IgD-negative memory B cell (primary cell): Measurements from ENCODE around the gene CD40LG. TPM values are rescaled to one million over a fixed set of nuclear protein-coding genes. Genes with fewer than 3 reads are reported as not detected.

Experiments
- H3K27ac Mint-ChIP-seq, 3 donors: one replicate each; pipeline ENCODE4 v1.8.0; 2020 to 2022; ENCODE audit warnings: mild to moderate bottlenecking in 3 of 3, mixed read lengths in 3 of 3, moderate library complexity in 1 of 3
- H3K27me3 Mint-ChIP-seq: one replicate; pipeline ENCODE4 v1.8.0; 2021; ENCODE audit warnings: mixed read lengths
- H3K36me3 Mint-ChIP-seq: one replicate; pipeline ENCODE4 v1.8.0; 2020; ENCODE audit warnings: mild to moderate bottlenecking, mixed read lengths
- H3K4me1 Mint-ChIP-seq, 3 donors: one replicate each; pipeline ENCODE4 v1.8.0; 2020 to 2022; ENCODE audit warnings: mixed read lengths in 3 of 3, mild to moderate bottlenecking in 1 of 3
- H3K4me3 Mint-ChIP-seq, 4 donors: one replicate each; pipeline ENCODE4 v1.8.0; 2020 to 2022; ENCODE audit warnings: mild to moderate bottlenecking in 4 of 4, mixed read lengths in 4 of 4, moderate library complexity in 3 of 4
- H3K9me3 Mint-ChIP-seq, 3 donors: one replicate each; pipeline ENCODE4 v1.8.0; 2020 to 2021; ENCODE audit warnings: mixed read lengths in 3 of 3, mild to moderate bottlenecking in 1 of 3
- polyA plus RNA-seq: library from polyadenylated mRNA; unstranded; fragments of 300-500 nt; fragmentation: Illumina TruSeq; gene quantifications from one replicate; pipeline ENCODE4 v1.2.3, GENCODE V29; 2021

The CD40LG gene
- polyA plus RNA-seq, 1 donor from 2014 or later: 2.0 TPM

DNA sequence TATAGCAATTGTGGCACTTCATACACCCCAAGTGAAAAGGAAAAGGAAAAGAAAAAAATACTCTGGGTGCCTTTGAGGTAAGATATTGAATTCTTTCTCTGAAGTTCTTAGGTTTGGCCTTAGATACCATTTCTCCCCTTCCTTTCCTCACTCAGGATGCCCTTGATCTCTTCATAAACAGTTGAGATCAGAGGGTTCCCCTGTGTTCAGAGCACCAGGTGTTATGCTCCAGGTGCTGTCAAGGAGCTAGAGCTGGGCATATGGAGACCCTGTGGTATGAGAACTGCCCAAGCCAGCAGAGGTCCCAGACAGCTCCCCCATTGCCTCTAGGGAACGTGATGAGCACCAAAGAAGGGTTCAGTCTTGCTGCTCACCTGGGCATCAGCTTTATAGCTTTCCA lies 17.1 kb upstream of the CD40LG start:
- Mint-ChIP-seq H3K36me3 (peaks cover 1% of the 10 kb centered on the region), H3K4me1 (peaks cover 6 to 10% (median 8%) of the 10 kb centered on the region in 3 donors), H3K9me3 (no peaks in the 10 kb centered on the region), H3K27me3 (peaks cover 3% of the 10 kb centered on the region), H3K27ac (no peak overlapping the region), H3K4me3 (no peak overlapping the region)

DNA sequence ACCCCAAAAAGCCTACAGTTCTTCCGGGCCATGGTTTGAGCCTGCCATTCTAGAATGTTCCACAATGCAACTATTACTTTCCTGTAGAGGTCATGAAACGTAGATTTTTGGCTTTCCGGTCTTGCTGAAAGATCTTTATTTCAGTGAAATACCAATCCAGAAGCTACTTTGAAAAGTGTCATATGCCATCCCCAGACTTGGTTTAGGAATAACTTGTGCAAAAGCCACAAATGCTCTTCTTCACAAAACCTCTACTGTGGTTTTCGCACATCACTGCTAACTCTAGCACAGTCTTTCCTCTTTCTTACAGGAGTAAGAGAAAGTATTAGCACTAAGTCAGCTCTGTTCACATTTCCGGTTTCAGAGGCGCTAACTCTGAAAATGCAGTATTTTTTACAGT lies 12.7 kb upstream of the CD40LG start:
- H3K4me3 Mint-ChIP-seq: peak overlapping the region in 1 of 4 donors; percentile 50
- H3K27ac Mint-ChIP-seq: peak overlapping the region in 1 of 3 donors; percentile 76
- peaks cover 8 to 12% (median 11%) of the 10 kb centered on the region in 3 donors for H3K4me1 Mint-ChIP-seq
- peaks cover 4% of the 10 kb centered on the region for H3K27me3 Mint-ChIP-seq
- H3K9me3 Mint-ChIP-seq: no peaks in the 10 kb centered on the region
- H3K36me3 Mint-ChIP-seq: no peaks in the 10 kb centered on the region

DNA sequence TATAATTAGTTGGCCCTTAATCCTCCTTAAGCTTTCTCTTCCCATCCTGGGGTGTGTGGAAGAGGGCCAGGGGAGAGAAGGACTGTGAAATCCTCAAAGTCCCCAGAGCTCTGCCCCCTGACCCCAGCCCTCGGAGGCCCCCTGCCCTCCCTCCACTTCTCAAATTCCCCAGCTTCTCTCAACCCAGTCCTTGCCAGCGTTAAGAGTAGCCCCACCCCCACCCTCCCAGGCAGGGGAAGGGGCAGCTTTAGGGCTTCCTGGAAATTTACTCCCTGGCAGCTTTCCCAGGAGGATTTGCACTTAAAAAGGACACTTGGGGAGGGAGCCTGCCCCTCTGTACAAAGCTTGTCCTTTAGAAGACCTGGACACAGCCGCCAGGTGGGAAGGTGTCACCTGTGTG lies 11.8 kb upstream of the CD40LG start:
- H3K4me3 Mint-ChIP-seq: no peak overlapping the region
- no peaks in the 10 kb centered on the region for H3K9me3 Mint-ChIP-seq
- peaks cover 4% of the 10 kb centered on the region for H3K27me3 Mint-ChIP-seq
- H3K4me1 Mint-ChIP-seq: peaks cover 8 to 12% (median 11%) of the 10 kb centered on the region in 3 donors
- H3K36me3 Mint-ChIP-seq: no peaks in the 10 kb centered on the region
- H3K27ac Mint-ChIP-seq: no peak overlapping the region

DNA sequence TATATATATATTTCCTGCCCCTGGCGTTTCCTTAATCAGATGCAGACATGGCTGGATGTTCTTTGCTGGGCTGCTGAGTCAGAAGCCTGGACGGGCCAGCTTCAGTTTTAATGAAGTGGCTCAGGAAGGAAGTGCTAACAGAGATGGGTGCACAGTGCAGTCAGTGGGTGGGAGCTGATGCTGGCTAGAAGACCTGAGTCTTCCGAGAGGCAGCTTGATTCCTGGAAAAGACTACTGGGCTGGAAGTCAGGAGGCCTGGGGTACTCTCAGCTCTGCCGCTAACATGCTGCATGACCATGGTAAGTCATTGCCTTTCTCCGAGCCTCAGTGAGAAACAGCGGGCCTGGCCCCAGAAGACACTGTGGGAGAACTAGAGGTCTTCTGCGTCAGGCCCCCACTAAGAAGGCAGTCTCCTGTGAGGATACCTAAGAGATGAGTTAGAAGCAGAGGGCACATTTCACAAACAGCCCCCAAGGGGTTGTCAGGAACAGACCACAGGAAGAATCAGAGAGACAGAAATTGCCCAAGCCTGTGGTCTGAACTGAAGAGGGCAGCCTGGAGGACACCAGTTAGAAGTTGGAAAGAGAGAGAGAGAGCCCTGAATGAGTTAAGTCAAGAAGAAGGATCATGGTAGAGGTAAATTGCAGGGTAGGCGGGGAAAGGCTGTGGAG lies 8.3 kb upstream of the CD40LG start:
- Mint-ChIP-seq H3K27ac (peak overlapping the region in 1 of 3 donors; percentile 1), H3K4me1 (peaks cover 8 to 11% (median 9%) of the 10 kb centered on the region in 3 donors), H3K27me3 (peaks cover 2% of the 10 kb centered on the region), H3K36me3 (no peaks in the 10 kb centered on the region), H3K9me3 (no peaks in the 10 kb centered on the region), H3K4me3 (no peak overlapping the region)

DNA sequence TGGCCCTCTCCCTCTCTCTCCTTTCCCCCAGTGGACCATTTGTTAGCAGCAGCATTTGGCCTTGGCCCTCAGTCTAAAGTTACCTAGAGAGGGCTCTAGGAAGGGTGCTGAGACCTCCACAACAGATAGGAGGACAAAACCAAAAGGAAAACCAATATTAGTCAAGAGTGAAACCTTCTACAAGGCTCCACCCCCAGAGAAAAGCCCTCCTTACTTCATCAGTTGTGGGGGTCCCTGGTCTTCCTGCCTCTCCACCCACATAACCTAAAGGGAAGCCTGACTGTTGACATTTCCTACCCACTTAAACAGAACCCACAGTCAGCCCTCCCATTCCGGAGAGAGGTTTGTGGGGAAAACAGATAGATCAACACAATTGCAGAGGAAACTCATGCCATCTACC lies 4.7 kb upstream of the CD40LG start:
- Mint-ChIP-seq H3K27me3 (no peaks in the 10 kb centered on the region), H3K4me3 (no peak overlapping the region), H3K4me1 (peaks cover 0 to 4% (median 0%) of the 10 kb centered on the region in 3 donors), H3K9me3 (peaks cover 0 to 1% (median 0%) of the 10 kb centered on the region in 3 donors), H3K27ac (no peak overlapping the region), H3K36me3 (no peaks in the 10 kb centered on the region)

DNA sequence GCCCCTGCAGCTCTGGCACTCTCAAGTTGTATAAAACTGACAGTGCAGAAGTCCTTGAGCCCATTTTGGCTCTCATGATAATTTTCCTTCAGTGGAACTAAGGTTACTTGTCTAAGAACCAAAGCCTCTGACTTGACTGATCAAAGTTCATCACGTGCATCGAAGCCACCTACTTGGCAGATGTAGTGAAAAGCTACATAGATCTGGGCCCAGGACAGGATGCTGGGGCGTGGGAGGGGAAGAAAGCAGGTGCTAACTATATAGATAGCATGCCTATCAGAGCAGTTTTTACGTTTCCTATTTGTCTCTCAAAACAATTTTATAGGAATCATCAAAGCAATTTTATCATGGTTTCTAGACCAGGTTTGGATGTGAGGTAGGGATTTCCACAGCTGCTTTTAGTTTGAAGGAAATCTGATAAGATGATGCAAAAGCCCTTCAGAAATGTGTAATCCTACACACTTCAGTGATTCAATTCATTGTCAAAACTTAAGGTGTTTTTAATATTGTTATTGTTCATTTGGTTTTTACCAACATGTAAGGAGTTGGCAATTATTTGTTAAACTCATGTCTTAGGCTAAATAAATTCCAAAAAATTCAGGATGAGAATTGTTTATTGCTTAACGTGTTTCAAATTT lies 1.2 kb upstream of the CD40LG start:
- Mint-ChIP-seq H3K27ac (no peak overlapping the region), H3K4me3 (no peak overlapping the region), H3K4me1 (no peaks in the 10 kb centered on the region), H3K9me3 (peaks cover 0 to 1% (median 0%) of the 10 kb centered on the region in 3 donors), H3K36me3 (peaks cover 2% of the 10 kb centered on the region), H3K27me3 (no peaks in the 10 kb centered on the region)

DNA sequence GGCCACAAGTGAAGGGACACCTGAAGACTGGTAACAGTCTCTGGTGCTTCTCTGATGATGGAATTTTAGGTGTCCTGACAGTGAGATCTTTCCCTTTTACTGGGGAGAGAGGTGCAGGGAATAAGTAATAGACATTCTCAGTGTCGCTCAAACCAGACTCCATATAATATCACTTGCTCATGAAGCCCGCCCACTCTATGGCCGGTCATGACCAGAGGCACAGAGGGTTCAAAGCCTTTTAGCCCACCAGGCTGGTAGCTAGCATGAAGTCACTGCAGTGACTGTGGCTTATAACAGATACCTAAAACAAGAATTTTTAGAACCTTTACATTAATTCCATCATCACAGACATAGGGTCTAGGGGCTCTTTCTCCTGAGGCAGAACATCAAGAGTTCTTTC lies 2.9 kb downstream of the CD40LG start:
- Mint-ChIP-seq H3K4me3 (peak overlapping the region in 2 of 4 donors; percentile 2 to 48), H3K4me1 (no peaks in the 10 kb centered on the region), H3K9me3 (peaks cover 0 to 1% (median 0%) of the 10 kb centered on the region in 3 donors), H3K27me3 (no peaks in the 10 kb centered on the region), H3K36me3 (peaks cover 2% of the 10 kb centered on the region), H3K27ac (no peak overlapping the region)

DNA sequence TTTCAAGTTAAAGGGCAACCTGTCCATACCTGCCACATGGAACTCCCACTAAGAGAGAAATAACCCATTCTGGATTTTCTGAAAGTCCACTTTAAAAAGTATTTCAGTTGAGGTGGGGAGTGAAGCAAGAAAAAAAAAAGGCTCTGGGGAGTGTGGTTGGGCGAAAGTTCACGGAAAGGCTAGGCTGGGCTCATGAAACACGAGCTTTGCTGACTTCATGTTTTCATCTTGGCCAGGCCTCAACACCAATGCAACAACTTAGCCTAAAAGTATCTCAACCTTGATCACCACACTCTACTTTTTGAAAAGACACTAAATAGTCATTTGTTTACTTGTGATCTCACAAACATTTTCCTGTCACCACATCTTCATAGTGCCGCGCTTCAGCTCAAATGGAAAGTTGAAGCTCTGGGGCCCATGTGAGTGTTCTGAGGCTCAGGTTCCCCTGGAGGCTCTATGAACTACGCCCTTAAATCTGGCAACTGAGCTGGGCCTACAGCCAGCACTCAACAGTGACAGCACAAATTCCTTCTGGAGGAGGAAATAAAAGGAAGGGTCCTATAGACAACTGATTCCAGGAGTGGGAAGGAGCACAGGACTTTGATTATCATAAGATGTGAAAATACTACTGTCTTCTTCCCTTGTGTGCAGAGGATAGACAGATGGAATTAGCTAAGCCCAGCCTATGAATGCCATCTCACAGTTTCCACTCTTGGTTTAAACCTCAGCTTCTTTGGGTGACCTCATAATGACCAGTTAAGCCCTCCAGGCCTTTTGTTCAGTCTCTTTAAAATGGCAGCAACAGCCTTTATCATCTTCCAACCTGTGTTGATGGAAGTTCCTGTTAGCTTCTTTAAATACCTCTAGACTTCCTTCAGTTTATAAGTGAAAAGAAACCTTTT lies 5.1 kb downstream of the CD40LG start:
- no peaks in the 10 kb centered on the region for H3K9me3 Mint-ChIP-seq
- H3K4me1 Mint-ChIP-seq: peaks cover 0 to 3% (median 0%) of the 10 kb centered on the region in 3 donors
- peak overlapping the region in 1 of 3 donors; percentile 11 for H3K27ac Mint-ChIP-seq
- no peaks in the 10 kb centered on the region for H3K27me3 Mint-ChIP-seq
- no peak overlapping the region for H3K4me3 Mint-ChIP-seq
- H3K36me3 Mint-ChIP-seq: peaks cover 2% of the 10 kb centered on the region

DNA sequence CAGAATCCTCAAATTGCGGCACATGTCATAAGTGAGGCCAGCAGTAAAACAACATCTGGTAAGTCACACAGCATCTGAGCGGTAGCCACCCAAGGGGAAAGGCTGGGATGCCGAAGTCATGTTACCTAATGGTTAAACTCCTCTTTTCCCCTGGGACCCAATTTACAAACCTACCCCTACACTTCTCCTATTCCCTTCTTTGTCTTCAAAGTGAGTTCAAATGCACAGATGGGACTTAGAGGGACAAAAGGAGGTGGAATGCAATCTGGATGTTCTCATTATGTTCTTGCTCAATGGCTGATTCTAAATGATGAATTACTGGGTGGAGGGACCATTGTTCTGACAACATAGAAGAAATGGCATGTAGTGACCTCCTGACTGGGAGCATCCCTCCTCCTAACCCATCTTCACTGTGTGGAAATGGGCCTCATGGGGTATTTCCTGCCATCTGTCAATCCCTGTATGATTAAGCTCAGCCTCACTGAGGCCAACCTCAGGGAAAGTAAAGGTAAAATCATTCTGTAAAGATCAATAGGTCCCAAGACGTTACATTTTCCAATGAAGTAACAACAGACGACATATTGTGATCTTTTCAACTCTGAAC lies 8.5 kb downstream of the CD40LG start:
- no peaks in the 10 kb centered on the region for H3K36me3 Mint-ChIP-seq
- H3K9me3 Mint-ChIP-seq: no peaks in the 10 kb centered on the region
- H3K27ac Mint-ChIP-seq: no peak overlapping the region
- H3K27me3 Mint-ChIP-seq: no peaks in the 10 kb centered on the region
- H3K4me3 Mint-ChIP-seq: no peak overlapping the region
- H3K4me1 Mint-ChIP-seq: peaks cover 5 to 8% (median 7%) of the 10 kb centered on the region in 3 donors

DNA sequence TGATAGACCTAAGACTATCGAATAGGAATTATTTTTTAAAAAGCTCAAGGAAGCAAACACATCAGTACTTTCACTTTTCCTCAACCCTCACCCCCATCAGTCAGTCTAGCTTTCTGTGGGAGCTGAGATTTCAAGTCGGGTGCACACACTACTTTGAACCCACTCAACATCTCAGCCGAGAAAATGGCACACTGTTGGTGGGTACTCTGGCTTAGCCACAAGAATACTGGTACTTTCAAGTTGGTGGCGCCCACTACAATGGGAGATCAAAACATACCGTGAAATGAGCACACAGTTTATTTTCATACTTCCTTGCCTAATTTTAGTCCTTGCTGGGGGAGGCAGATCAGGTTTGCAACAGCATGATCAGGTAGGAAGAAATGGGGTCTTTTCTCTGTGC lies 10.2 kb downstream of the CD40LG start:
- peak overlapping the region in 2 of 4 donors; percentile 36 to 55 for H3K4me3 Mint-ChIP-seq

DNA sequence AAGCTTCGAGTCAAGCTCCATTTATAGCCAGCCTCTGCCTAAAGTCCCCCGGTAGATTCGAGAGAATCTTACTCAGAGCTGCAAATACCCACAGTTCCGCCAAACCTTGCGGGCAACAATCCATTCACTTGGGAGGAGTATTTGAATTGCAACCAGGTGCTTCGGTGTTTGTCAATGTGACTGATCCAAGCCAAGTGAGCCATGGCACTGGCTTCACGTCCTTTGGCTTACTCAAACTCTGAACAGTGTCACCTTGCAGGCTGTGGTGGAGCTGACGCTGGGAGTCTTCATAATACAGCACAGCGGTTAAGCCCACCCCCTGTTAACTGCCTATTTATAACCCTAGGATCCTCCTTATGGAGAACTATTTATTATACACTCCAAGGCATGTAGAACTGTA lies 11.2 kb downstream of the CD40LG start:
- Mint-ChIP-seq H3K27me3 (no peaks in the 10 kb centered on the region), H3K4me1 (peaks cover 7 to 8% (median 7%) of the 10 kb centered on the region in 3 donors), H3K4me3 (no peak overlapping the region), H3K9me3 (no peaks in the 10 kb centered on the region), H3K36me3 (no peaks in the 10 kb centered on the region), H3K27ac (no peak overlapping the region)

More for the DNA sequence above, 10.2 kb downstream of the CD40LG start:
- Mint-ChIP-seq H3K27ac (peak overlapping the region in 1 of 3 donors; percentile 27), H3K4me1 (peaks cover 5 to 8% (median 7%) of the 10 kb centered on the region in 3 donors), H3K9me3 (no peaks in the 10 kb centered on the region), H3K27me3 (no peaks in the 10 kb centered on the region), H3K36me3 (no peaks in the 10 kb centered on the region)

DNA sequence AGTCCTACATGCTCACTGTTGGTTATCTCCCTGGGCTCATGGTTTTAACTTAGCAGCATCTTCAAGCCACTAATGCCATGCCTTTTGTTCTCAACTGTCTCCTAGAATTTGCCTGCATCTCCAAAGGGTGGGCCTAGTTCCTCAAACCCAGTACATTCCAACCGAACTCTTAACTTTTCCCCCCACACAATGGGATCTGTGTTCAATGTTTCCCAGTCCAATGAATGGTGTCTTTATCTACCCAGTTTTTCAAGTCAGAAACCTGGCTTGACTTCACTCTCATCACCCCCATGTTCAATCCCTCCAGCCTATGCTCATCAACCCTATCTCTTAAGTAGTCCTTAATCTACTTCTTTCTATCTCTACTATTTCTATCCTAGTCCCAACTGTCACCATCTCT lies 12.9 kb downstream of the CD40LG start:
- Mint-ChIP-seq H3K27me3 (no peaks in the 10 kb centered on the region), H3K4me3 (no peak overlapping the region), H3K4me1 (peaks cover 9 to 14% (median 13%) of the 10 kb centered on the region in 3 donors), H3K9me3 (no peaks in the 10 kb centered on the region), H3K27ac (peak overlapping the region in 1 of 3 donors; percentile 5), H3K36me3 (no peaks in the 10 kb centered on the region)

DNA sequence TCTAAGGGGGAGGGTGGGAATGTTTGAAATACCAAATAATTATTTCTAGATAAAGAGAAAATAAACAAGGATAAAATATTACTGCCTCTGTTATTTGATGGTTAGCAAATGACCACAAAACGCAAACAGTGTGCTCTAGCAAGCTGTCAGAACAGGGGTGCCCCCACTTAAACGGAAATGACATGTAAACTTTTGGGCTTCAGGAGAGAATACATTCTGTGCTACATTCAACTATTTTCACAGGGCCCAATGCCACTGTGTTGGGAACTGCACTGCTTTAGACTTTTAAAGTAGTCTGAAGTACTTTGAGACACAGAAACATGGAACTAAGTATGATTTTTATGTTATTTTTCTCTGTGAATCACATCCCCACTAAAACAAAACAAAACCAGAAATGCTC lies 14.1 kb downstream of the CD40LG start:
- Mint-ChIP-seq H3K4me1 (peaks cover 9 to 14% (median 13%) of the 10 kb centered on the region in 3 donors), H3K27ac (peak overlapping the region in 1 of 3 donors; percentile 63), H3K9me3 (no peaks in the 10 kb centered on the region), H3K4me3 (no peak overlapping the region), H3K27me3 (no peaks in the 10 kb centered on the region), H3K36me3 (peaks cover 2% of the 10 kb centered on the region)

DNA sequence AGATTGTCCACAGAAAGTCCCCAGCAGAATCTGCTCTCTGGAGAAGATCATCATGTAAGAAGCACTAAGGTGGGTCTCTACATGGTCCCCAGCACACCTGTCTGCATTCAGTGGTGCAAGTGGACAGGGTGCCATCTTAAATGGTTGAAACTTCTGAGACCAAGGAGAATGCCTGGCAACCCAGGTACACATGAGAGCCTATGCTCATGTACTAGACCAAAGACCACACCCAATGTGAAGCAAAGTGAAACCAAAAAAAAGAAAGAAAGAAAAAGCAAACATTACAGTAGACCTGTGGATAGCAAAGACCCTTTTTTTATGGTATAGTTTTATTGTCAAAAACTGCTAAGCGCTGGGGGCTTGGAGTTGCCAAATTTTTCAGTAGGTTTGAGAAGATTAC lies 15.0 kb downstream of the CD40LG start:
- H3K27ac Mint-ChIP-seq: peak overlapping the region in 1 of 3 donors; percentile 45
- peaks cover 9 to 13% (median 13%) of the 10 kb centered on the region in 3 donors for H3K4me1 Mint-ChIP-seq
- H3K27me3 Mint-ChIP-seq: no peaks in the 10 kb centered on the region
- H3K9me3 Mint-ChIP-seq: no peaks in the 10 kb centered on the region
- peaks cover 2% of the 10 kb centered on the region for H3K36me3 Mint-ChIP-seq
- H3K4me3 Mint-ChIP-seq: no peak overlapping the region
